Progenitor cell of endocrine pancreas (in vitro differentiated cells): ENCODE results near the gene IGF2. TPM values are rescaled to one million over a fixed set of nuclear protein-coding genes. Genes with fewer than 3 reads are reported as not detected.

ENCODE experiments used
- DNase-seq: peaks from one replicate; pipeline ENCODE4 v3.0.0; 2021; ENCODE audit warnings: low spot score; ENCODE audit not compliant: unreplicated experiment
- H3K27ac Mint-ChIP-seq: 2 replicates; pipeline ENCODE4 v1.8.0; 2021; ENCODE audit warnings: mild to moderate bottlenecking, moderate library complexity, mixed read lengths
- H3K27me3 Mint-ChIP-seq: 2 replicates; pipeline ENCODE4 v1.8.0; 2021; ENCODE audit warnings: mixed read lengths
- H3K36me3 Mint-ChIP-seq: 2 replicates; pipeline ENCODE4 v1.8.0; 2022; ENCODE audit warnings: mixed read lengths; ENCODE audit not compliant: insufficient read depth
- H3K4me1 Mint-ChIP-seq: 2 replicates; pipeline ENCODE4 v1.8.0; 2021; ENCODE audit warnings: low read depth, mixed read lengths
- H3K4me3 Mint-ChIP-seq: 2 replicates; pipeline ENCODE4 v1.8.0; 2021; ENCODE audit warnings: low read depth, mild to moderate bottlenecking, moderate library complexity, mixed read lengths
- H3K9me3 Mint-ChIP-seq: 2 replicates; pipeline ENCODE4 v1.8.0; 2021; ENCODE audit warnings: low read depth, mixed read lengths
- total RNA-seq: library from RNA; stranded (reverse); gene quantifications from 2 replicates; pipeline ENCODE4 v1.2.1, GENCODE V29; 2021
- TF ChIP-seq, protein P1 (sequence below): fragments of 200-600 bp; sonication (generic); IDR thresholded peaks from one replicate; pipeline ENCODE4 v1.5.0; 2021; ENCODE audit warnings: antibody characterized with exemption, mild to moderate bottlenecking; ENCODE audit not compliant: unreplicated experiment

IGF2 gene
- total RNA-seq, 1 donor from 2014 or later = 5,100 TPM

DNA sequence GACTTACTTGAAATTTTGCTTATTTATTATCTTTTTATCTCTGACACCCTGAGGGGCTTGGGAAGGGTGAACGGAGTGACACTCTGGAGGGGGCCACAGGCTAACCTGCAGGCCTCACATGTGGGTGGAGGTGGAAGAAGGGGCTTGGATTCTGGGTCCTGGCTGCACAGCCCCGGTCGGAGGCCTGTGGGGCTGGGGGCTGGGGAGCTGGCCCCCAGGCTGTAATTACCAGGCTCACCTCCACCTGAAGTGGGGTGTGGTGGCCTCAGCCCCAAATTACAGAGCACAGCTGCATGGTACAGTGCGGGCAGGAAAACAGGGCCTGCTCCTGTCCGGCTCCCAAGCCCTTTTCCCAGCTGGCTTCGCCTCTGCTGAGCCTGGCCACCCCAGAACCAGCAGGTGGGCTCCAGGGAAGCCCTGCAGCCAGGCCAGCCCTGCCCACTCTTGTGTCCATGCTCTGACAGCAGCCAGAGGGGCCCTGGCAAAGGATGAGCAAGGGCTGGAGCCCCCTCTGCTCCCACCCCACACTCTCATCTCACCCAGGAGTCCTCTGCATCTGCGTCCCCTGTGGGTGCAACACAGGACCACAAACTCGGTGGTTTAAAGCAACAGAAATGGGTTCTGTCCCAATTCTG, 48.0 kb downstream of the IGF2 start:
- no peak for DNase-seq
- TF ChIP-seq, protein P1, sequence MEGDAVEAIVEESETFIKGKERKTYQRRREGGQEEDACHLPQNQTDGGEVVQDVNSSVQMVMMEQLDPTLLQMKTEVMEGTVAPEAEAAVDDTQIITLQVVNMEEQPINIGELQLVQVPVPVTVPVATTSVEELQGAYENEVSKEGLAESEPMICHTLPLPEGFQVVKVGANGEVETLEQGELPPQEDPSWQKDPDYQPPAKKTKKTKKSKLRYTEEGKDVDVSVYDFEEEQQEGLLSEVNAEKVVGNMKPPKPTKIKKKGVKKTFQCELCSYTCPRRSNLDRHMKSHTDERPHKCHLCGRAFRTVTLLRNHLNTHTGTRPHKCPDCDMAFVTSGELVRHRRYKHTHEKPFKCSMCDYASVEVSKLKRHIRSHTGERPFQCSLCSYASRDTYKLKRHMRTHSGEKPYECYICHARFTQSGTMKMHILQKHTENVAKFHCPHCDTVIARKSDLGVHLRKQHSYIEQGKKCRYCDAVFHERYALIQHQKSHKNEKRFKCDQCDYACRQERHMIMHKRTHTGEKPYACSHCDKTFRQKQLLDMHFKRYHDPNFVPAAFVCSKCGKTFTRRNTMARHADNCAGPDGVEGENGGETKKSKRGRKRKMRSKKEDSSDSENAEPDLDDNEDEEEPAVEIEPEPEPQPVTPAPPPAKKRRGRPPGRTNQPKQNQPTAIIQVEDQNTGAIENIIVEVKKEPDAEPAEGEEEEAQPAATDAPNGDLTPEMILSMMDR = no peak
- H3K9me3 Mint-ChIP-seq = peaks cover 3% of the 10 kb centered on the region
- no peak overlapping the region for H3K4me3 Mint-ChIP-seq
- no peaks in the 10 kb centered on the region for H3K4me1 Mint-ChIP-seq
- H3K36me3 Mint-ChIP-seq = no peaks in the 10 kb centered on the region
- no peak overlapping the region for H3K27ac Mint-ChIP-seq
- H3K27me3 Mint-ChIP-seq = peaks cover 5% of the 10 kb centered on the region

DNA sequence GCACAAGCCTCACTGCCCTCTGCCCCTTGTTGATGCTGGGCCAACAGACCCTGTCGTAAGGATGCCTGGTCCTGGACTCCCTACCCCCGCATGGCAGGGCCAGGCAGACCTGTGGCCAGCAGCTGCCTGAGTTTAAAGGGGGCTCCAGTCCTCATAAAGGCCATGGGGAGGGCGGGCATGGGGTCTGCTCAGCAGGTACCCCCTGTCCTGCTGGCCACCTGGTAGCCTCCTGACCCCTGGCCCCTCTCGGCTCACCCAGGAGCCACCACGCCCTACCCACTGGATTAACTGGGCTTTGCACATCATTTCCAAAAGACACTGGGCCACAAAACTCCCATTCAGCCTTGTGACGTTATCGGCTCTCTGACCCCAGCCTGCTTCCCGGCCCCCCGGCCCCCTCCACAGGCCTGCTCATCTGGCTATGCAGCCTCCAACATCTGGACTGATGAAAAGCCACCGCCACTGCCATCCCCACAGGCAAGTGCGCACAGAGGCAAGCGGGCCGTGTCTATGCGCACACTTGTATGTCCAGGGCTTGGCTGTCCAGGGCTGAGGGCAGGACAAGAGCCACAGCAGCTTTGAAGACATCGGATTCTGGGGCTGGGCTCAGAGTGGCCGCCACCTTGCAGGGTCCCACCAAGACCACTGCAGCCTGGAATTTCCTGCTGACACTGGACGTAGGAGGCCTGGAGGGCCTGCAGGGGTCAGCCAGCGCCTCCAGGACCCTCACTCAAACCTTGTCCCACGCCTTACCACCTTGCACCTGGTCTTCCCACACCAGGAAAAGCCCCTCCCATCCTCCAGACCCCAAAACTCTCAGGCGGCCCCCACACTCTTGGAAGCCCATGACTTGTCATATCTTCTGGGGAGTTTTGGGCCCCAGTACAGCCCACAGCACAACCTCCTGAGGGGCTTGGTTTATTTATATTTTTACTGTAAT, 48.7 kb downstream of the IGF2 start:
- Mint-ChIP-seq H3K27me3 (peaks cover 5% of the 10 kb centered on the region), H3K27ac (no peak overlapping the region), H3K4me3 (no peak overlapping the region), H3K9me3 (peaks cover 3% of the 10 kb centered on the region), H3K4me1 (no peaks in the 10 kb centered on the region), H3K36me3 (no peaks in the 10 kb centered on the region)
- TF ChIP-seq, protein P1 = no peak
- DNase-seq = no peak

DNA sequence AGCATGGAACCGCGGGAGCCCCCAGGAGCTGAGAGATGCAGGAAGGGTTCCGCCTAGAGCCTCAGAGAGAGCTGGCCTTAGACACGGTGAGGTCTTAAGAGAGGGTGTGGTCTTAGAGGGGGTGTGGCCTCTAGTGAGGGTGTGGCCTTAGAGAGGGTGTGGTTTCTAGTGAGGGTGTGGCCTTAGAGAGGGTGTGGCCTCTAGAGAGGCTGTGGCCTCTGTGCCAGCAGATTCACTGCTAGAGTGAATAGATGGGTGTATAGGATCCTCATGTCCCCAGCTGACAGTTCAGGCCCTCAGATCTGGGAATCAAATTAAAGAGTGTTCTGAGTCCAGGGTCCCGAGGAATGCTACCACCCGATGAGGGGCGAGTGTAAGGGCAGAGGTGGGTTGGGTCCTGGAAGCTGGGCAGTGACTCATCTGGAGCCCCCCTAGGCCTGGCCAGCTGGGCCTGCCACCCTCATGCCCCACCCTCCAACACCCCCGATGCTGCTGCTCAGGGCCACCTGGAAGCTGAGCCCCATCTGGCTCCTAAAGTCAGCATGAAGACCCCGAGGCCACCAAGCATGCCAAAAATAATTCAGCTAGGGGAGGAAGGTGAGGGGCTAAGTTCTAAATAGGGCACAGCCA, 49.5 kb downstream of the IGF2 start:
- Mint-ChIP-seq H3K4me3 (no peak overlapping the region), H3K27ac (no peak overlapping the region), H3K4me1 (no peaks in the 10 kb centered on the region), H3K9me3 (peaks cover 3% of the 10 kb centered on the region), H3K36me3 (no peaks in the 10 kb centered on the region), H3K27me3 (peaks cover 5% of the 10 kb centered on the region)
- TF ChIP-seq, protein P1 = no peak
- no peak for DNase-seq

DNA sequence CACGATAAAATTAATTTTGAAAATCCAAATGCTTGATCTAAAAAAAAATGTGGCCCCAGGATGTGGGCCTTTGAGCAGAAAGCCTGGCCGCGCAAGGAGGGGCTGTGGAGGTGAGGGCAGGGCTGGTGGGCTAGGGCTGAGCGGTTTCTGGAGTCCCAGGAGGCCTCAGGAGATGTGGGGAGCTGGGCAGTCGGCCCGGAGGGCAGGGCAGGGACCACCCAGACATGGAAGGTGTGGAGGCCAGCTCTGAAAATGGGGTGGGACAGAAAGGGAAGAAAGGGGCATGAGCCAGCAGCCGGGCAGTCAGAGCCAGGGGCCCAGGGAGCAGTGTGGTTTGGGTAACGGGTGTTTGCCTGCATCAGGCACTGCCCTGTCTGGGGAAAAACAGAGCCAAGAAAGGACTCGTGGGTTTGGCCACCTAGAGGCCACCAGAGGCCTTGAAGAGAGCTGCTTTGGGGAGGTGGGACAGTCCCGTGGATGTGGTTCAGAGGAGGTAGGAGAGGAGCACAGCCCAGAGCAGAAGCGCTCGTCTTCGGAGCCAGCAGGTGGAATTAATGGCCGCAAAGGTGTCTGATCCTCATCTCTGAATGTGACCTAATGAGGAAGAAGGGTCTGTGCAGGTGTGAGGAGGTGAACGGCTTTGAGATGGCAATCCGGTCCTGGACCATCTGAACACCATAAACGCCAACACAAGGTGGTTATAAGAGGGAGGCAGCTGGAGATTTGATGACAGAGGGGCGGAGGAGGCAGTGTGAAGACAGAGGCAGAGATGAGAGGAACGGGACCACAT, 50.2 kb downstream of the IGF2 start:
- Mint-ChIP-seq H3K27me3 (peaks cover 5% of the 10 kb centered on the region), H3K9me3 (peaks cover 10% of the 10 kb centered on the region), H3K4me1 (no peaks in the 10 kb centered on the region), H3K27ac (no peak overlapping the region), H3K36me3 (peaks cover under 1% of the 10 kb centered on the region), H3K4me3 (no peak overlapping the region)
- DNase-seq = no peak
- TF ChIP-seq, protein P1 = peak; percentile 34

DNA sequence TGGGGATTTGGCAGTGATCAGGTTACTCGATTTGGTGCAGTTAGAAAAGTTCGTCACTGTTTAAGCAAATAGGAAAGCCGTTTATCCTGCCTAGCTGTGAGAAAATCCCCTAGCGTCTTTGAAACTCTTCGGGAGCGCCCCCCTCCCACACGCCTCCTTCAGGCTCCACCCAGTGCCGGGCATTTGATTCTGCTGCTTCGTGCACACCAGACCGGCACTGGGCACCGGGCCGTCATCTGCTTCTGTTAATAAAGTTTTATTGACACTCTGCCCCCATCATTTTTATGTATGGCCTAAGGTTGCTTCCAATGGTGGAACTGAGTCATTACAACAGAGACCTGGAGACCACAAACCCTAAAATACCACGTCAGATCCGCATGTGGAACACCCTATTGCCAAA, 50.9 kb downstream of the IGF2 start:
- Mint-ChIP-seq H3K27me3 (peaks cover 3% of the 10 kb centered on the region), H3K36me3 (peaks cover 2% of the 10 kb centered on the region), H3K4me3 (no peak overlapping the region), H3K9me3 (peaks cover 11% of the 10 kb centered on the region), H3K27ac (no peak overlapping the region), H3K4me1 (no peaks in the 10 kb centered on the region)
- TF ChIP-seq, protein P1 = no peak
- no peak for DNase-seq
